Tongue (tissue), 3 donors: ENCODE results near the gene SKA3. TPM values are rescaled to one million over a fixed set of nuclear protein-coding genes. Genes with fewer than 3 reads are reported as not detected.

Experiments used
- DNase-seq: peaks from one replicate; pipeline ENCODE4 v3.0.0-alpha.2; 2015
- small RNA-seq: library from RNA; depleted of rRNA; stranded (forward); fragments of <200 nt; gene quantifications from one replicate; pipeline ENCODE3, GENCODE V24; 2014; ENCODE audit warnings: low replicate concordance
- total RNA-seq: library from RNA; depleted of rRNA; stranded (reverse); fragments of >200 nt; gene quantifications from one replicate; pipeline ENCODE4 v1.2.3, GENCODE V29; 2014

Gene SKA3
- total RNA-seq, 1 donor from 2014 or later, result 7.0 TPM

GRCh38 chr13:21115231-21115630, 61.1 kb downstream of the SKA3 start:
- DNase-seq, result no peak

DNA sequence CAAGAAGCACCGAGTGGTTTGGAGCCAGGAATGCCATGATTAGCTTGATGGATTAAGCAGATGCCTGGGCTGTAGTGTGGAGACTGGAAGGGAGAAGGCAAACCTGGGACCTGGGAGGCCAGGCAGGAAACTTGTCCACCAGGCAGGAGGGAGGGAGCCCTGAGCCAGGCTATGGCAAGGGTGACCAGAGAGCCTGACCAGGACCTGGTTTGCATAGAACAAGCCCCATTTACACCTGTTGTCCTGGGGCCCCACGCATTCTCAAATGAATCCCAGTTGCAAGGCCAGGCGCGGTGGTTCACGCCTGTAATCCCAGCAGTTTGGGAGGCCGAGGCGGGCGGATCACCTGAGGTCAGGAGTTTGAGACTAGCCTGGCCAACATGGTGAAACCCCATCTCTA, 64.8 kb downstream of the SKA3 start:
- DNase-seq, result no peak

DNA sequence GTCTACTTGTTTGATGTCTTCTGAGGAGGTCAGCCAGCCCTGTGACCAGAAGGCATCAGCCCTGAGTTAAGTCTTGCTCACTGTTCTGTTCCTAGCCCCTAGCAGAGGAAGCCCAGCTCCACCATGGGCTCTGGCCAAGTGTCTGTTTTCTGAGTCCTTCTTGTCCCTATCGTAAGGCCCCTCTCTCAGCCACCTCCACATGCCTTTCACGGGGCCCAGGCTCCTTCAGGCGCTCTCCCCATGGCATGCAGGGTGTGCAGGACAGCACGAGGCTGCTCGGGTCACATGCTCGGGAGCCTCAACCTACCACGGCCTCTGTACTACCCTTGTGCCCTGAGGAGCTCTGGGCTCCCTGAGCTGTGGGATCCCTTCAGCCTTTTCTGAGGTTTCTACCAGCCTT, 67.2 kb downstream of the SKA3 start:
- DNase-seq, result no peak

GRCh38 chr13:21106089-21106488, 70.3 kb downstream of the SKA3 start:
- DNase-seq, result no peak

GRCh38 chr13:21104199-21105019, 71.9 kb downstream of the SKA3 start:
- no peak for DNase-seq

Small RNA genes lying within 50 kb of the gene (small RNA-seq; reads per million reads assigned to genes)
- gene AL158032.1, result not detected
- not detected for gene RF00086
- gene RF02116, result not detected

Other genes starting within 250 kb of the SKA3 start
- 20.5 TPM for gene LATS2, start 115.0 kb downstream of the SKA3 start, total RNA-seq
- gene SAP18, start 36.4 kb downstream of the SKA3 start, total RNA-seq, result 62.0 TPM
- gene MRPL57, start 106 bp upstream of the SKA3 start, total RNA-seq, result 20.1 TPM